OCI-LY7 (cell line): ENCODE measurements around the gene ANKRD65. TPM values are rescaled to one million over a fixed set of nuclear protein-coding genes. Genes with fewer than 3 reads are reported as not detected.

Source experiments
- BruUV-seq: library from RNA; stranded (reverse); fragments of 400-500 nt; replicated peaks from 2 replicates; lab custom pipeline; 2021; lab: Mats Ljungman, UMichigan
- CTCF ChIA-PET: fragments of 300-600 bp; sonication (Branson Sonifier 250); formaldehyde crosslinking; loops from one replicate; lab custom pipeline; 2022; ENCODE audit warnings: antibody characterized with exemption; ENCODE audit not compliant: unreplicated experiment; lab: Charles Lee
- POLR2A ChIA-PET: fragments of 300-600 bp; sonication (Branson Sonifier 250); formaldehyde crosslinking; loops from one replicate; lab custom pipeline; 2022; ENCODE audit warnings: antibody characterized with exemption; lab: Charles Lee
- DNase-seq: peaks from one replicate; pipeline ENCODE4 v3.0.0-alpha.2; 2015; ENCODE audit warnings: low spot score
- H2AFZ ChIP-seq: fragments of 200-600 bp; sonication (generic), shearing (Covaris generic); 2 replicates; pipeline ENCODE4 v1.6.1; 2014; ENCODE audit warnings: mild to moderate bottlenecking, antibody characterized with exemption, low read length, moderate library complexity
- H3K27ac ChIP-seq: fragments of 200-600 bp; sonication (generic); 2 replicates; pipeline ENCODE4 v1.5.1; 2014; ENCODE audit warnings: mixed run types, low read depth, mild to moderate bottlenecking, moderate library complexity, low read length, inconsistent platforms; ENCODE audit not compliant: poor library complexity, severe bottlenecking
- H3K36me3 ChIP-seq: fragments of 200-600 bp; sonication (generic); 2 replicates; pipeline ENCODE4 v1.6.1; 2014; ENCODE audit warnings: mild to moderate bottlenecking, antibody characterized with exemption, low read length, moderate library complexity, mixed read lengths; ENCODE audit not compliant: insufficient read depth
- H3K4me1 ChIP-seq: fragments of 200-600 bp; sonication (generic); 2 replicates; pipeline ENCODE4 v1.5.1; 2014; ENCODE audit warnings: mild to moderate bottlenecking, low read length; ENCODE audit not compliant: insufficient read depth, poor library complexity, severe bottlenecking
- H3K4me2 ChIP-seq: fragments of 200-600 bp; sonication (generic); 2 replicates; pipeline ENCODE4 v1.6.1; 2014; ENCODE audit warnings: mild to moderate bottlenecking, low read length
- H3K4me3 ChIP-seq: fragments of 200-600 bp; sonication (generic); 2 replicates; pipeline ENCODE4 v1.5.1; 2014; ENCODE audit warnings: mild to moderate bottlenecking, low read depth, low read length; ENCODE audit not compliant: poor library complexity, severe bottlenecking
- H3K79me2 ChIP-seq: fragments of 200-600 bp; sonication (generic); 2 replicates; pipeline ENCODE4 v1.6.1; 2016; ENCODE audit warnings: low read depth, mild to moderate bottlenecking, low read length, moderate library complexity, mixed read lengths; ENCODE audit not compliant: insufficient read depth
- H3K9me2 ChIP-seq: fragments of 200-600 bp; sonication (generic); 2 replicates; pipeline ENCODE4 v1.6.1; 2016; ENCODE audit warnings: mild to moderate bottlenecking, low read length, mixed read lengths; ENCODE audit not compliant: insufficient read depth
- H3K9me3 ChIP-seq: fragments of 200-600 bp; sonication (generic); 2 replicates; pipeline ENCODE4 v1.6.1; 2014; ENCODE audit warnings: mild to moderate bottlenecking, mixed run types, low read length, mixed read lengths
- H4K20me1 ChIP-seq: fragments of 200-600 bp; sonication (generic); 2 replicates; pipeline ENCODE4 v1.6.1; 2014; ENCODE audit warnings: mild to moderate bottlenecking, antibody characterized with exemption, low read length, moderate library complexity, mixed read lengths; ENCODE audit not compliant: insufficient read depth
- CTCF ChIP-seq: fragments of 200-600 bp; sonication (generic); conservative IDR thresholded peaks from 2 replicates; pipeline ENCODE4 v1.5.1; 2014; ENCODE audit warnings: mild to moderate bottlenecking, antibody characterized with exemption, low read length, moderate library complexity, mixed read lengths
- EZH2phosphoT487 ChIP-seq: fragments of 200-600 bp; sonication (generic); IDR thresholded peaks from 2 replicates; pipeline ENCODE4 v1.6.1; 2018; ENCODE audit warnings: low read depth, borderline replicate concordance, mild to moderate bottlenecking, mixed run types, antibody characterized with exemption, low read length, moderate library complexity, mixed read lengths
- intact Hi-C: fragments of 100-400 bp; cut with micrococcal nuclease; formaldehyde crosslinking; loops from one replicate; pipeline ENCODE4 v1.10.0; 2022; ENCODE audit not compliant: unreplicated experiment
- total RNA-seq, 2 experiments: library from RNA; depleted of rRNA in 1 of 2; stranded (reverse); fragments of >200 nt in 1 of 2; shearing (Covaris generic) in 1 of 2; gene quantifications; 2 replicates each; pipeline ENCODE4 v1.2.3, GENCODE V29; 2014 to 2022

ANKRD65 gene
- total RNA-seq, 2 experiments from 2014 or later = not detected

- DNase-seq = no peak
- Histone ChIP-seq H3K79me2 (no peaks in the 10 kb centered on the region), H3K36me3 (no peaks in the 10 kb centered on the region), H3K4me3 (no peak overlapping the region), H3K27ac (no peak overlapping the region), H3K4me2 (no peak overlapping the region), H4K20me1 (no peaks in the 10 kb centered on the region), H3K4me1 (no peaks in the 10 kb centered on the region), H3K9me2 (no peaks in the 10 kb centered on the region), H2AFZ (no peak overlapping the region), H3K9me3 (no peaks in the 10 kb centered on the region)
- ChIA-PET CTCF (no interaction called here), POLR2A (no interaction called here)
- intact Hi-C loops = no loop called here
- BruUV-seq = no TSS peak
- TF ChIP-seq EZH2phosphoT487 (no peak), CTCF (no peak)
Measured at GRCh38 chr1:1435911-1436629, 15.0 kb upstream of the ANKRD65 start.

- no peak for DNase-seq
- H3K4me3 ChIP-seq = no peak within 1 kb of the TSS
- no peaks in the 10 kb centered on the region for H4K20me1 ChIP-seq
- H2AFZ ChIP-seq = no peak within 1 kb of the TSS
- TF ChIP-seq CTCF (no peak), EZH2phosphoT487 (no peak)
- ChIA-PET CTCF (no interaction called here), POLR2A (no interaction called here)
- no peak within 1 kb of the TSS for H3K27ac ChIP-seq
- no peaks in the 10 kb centered on the region for H3K9me3 ChIP-seq
- no peak within 1 kb of the TSS for H3K4me2 ChIP-seq
- H3K4me1 ChIP-seq = no peaks in the 10 kb centered on the region
- intact Hi-C loops = no loop called here
- no peaks in the 10 kb centered on the region for H3K9me2 ChIP-seq
- H3K36me3 ChIP-seq = no peaks in the 10 kb centered on the region
- no peaks in the 10 kb centered on the region for H3K79me2 ChIP-seq
- BruUV-seq = no TSS peak
Measured at GRCh38 chr1:1435106-1435903, 14.2 kb upstream of the ANKRD65 start, which contains the start of gene VWA1. VWA1 (plus strand) TSS chr1:1435690; CDS start chr1:1435749, 59 bp downstream.

GRCh38 chr1:1434824-1435105 lies 13.7 kb upstream of the ANKRD65 start:
- Histone ChIP-seq H3K4me2 (no peak overlapping the region), H3K4me3 (no peak overlapping the region), H2AFZ (no peak overlapping the region), H3K9me2 (no peaks in the 10 kb centered on the region), H3K4me1 (no peaks in the 10 kb centered on the region), H3K9me3 (no peaks in the 10 kb centered on the region), H3K27ac (no peak overlapping the region), H3K36me3 (no peaks in the 10 kb centered on the region), H4K20me1 (no peaks in the 10 kb centered on the region), H3K79me2 (no peaks in the 10 kb centered on the region)
- CTCF ChIA-PET = no interaction called here
- intact Hi-C loops = no loop called here
- no TSS peak for BruUV-seq
- TF ChIP-seq EZH2phosphoT487 = no peak
- no peak for TF ChIP-seq CTCF
- POLR2A ChIA-PET = no interaction called here
- DNase-seq = no peak
